ENCODE measurements around the gene MYDGF. TPM values are rescaled to one million over a fixed set of nuclear protein-coding genes. Genes with fewer than 3 reads are reported as not detected.
"Not testable (repeated sequence)": the region's sequence is repeated elsewhere in the genome, so short reads cannot be mapped to it uniquely, and the experiment has no call there.

MYDGF gene
- total RNA-seq, 1 experiment from 2014 or later = 426 TPM

- no TSS peak for BruUV-seq (replicated peaks)
- H4K20me1 ChIP-seq (ENCODE audit: low read length) = no peaks in the 10 kb centered on the region
- no peak overlapping the region for H3K27ac ChIP-seq (ENCODE audit: low read length)
- TF ChIP-seq EZH2 (IDR thresholded peaks at IDR 0.05; ENCODE audit: low read length, unreplicated experiment) = no peak
- no peaks in the 10 kb centered on the region for H3K27me3 ChIP-seq (ENCODE audit: low read length)
- H3K4me2 ChIP-seq (ENCODE audit: low read length) = no peak overlapping the region
- DNase-seq (no peak), ATAC-seq (no peak)
- H3K4me1 ChIP-seq (ENCODE audit: insufficient read depth, low read length) = no peaks in the 10 kb centered on the region
- POLR2A ChIA-PET (ENCODE audit: unreplicated experiment) = no interaction called here
- H3K36me3 ChIP-seq (ENCODE audit: low read depth, low read length) = peaks cover 32% of the 10 kb centered on the region; the same call in 1 of the 2 replicates
- no peak overlapping the region for H2AFZ ChIP-seq (ENCODE audit: low read length)
- H3F3A ChIP-seq (ENCODE audit: low read length, unreplicated experiment) = no peaks in the 10 kb centered on the region
- intact Hi-C loops (cut with micrococcal nuclease) = no loop called here
- H3K79me2 ChIP-seq (ENCODE audit: low read length) = no peaks in the 10 kb centered on the region
- CTCF ChIA-PET = no interaction called here
- H3K9me3 ChIP-seq (ENCODE audit: low read length) = no peaks in the 10 kb centered on the region
- no peak overlapping the region for H3K4me3 ChIP-seq (ENCODE audit: low read length)
- no peaks in the 10 kb centered on the region for H3K9me2 ChIP-seq (replicated peaks; ENCODE audit: low read length)
- no peak overlapping the region for H3K9ac ChIP-seq (ENCODE audit: low read length)
Measured at GRCh38 chr19:4682417-4683200, 12.5 kb upstream of the MYDGF start.

DNA sequence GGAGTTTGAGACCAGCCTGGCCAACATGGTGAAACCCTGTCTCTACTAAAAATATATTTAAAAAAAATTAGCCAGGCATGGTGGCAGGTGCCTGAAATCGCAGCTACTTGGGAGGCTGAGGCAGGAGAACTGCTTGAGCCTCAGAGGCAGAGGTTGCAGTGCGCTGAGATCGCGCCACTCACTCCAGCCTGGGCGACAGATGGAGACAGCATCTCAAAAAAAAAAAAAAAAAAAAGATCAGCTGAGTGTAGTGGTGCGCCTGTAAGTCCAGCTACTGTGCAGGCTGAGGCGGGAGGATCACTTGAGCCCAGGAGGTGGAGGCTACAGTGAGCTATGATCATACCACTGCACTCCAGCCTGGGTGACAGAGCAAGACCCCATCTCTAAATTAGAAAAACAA is 9.9 kb upstream of the MYDGF start:
- ATAC-seq; H3K9me3 ChIP-seq (ENCODE audit: low read length); H3K27me3 ChIP-seq (ENCODE audit: low read length); intact Hi-C loops (cut with micrococcal nuclease); H3K27ac ChIP-seq (ENCODE audit: low read length); H3K4me1 ChIP-seq (ENCODE audit: insufficient read depth, low read length); H3K79me2 ChIP-seq (ENCODE audit: low read length); H3F3A ChIP-seq (ENCODE audit: low read length, unreplicated experiment); H3K4me2 ChIP-seq (ENCODE audit: low read length); DNase-seq; H3K9ac ChIP-seq (ENCODE audit: low read length); H3K9me2 ChIP-seq (replicated peaks; ENCODE audit: low read length); H3K4me3 ChIP-seq (ENCODE audit: low read length); BruUV-seq (replicated peaks); H2AFZ ChIP-seq (ENCODE audit: low read length); H4K20me1 ChIP-seq (ENCODE audit: low read length); POLR2A ChIA-PET (ENCODE audit: unreplicated experiment): not testable (repeated sequence)
- H3K36me3 ChIP-seq (ENCODE audit: low read depth, low read length) = peaks cover 25% of the 10 kb centered on the region; the same call in 1 of the 2 replicates
- CTCF ChIA-PET = interaction anchor here (0.6 kb wide), 1 partner anchor 89 kb away, joined by 3 read pairs; no protein-coding TSS in a partner anchor

DNA sequence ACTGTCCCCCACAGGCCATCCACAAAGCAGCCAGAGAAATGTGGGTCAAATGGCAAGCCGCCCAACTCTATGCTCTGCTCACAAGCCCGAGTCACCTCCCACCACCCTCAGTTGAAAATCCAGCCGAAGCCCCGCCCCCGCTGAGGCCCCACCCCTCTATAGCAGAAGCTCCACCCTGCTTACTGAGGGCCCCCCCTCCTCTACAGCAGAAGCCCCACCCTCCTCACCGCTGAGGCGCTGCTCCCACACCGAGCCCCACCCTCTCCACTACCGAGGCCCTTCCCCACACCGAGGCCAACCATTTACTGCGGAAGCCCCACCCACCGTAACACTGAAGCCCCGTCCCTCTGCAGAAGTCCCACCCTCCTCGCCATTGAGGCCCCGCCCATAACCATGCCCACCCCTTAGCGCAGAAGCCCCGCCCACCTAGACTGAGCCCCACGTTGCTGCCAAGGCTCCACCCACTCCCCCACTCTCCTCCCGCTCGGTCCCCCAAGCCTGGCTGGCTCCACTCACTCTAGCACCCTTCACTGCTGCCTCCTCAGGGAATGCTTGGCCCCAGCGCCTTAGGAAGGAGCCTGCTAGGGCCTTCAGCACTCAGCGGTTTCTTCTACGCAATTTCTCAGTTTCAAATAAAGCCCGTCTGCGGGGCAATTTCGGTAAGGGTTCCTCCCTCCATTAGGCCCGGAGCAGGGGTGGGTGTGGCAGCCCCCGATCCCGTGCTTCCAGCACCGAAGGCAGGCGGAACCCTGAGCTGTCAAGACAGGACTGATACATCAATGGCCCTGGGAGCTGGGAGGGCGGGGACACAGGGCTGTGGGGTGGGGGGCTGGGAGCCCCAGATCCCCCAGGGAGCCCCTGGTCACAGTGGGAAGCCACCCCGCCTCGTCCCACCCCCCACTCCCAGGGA is 9.0 kb upstream of the MYDGF start:
- H3K27me3 ChIP-seq (ENCODE audit: low read length) = no peaks in the 10 kb centered on the region
- no peak overlapping the region for H3K9ac ChIP-seq (ENCODE audit: low read length)
- H4K20me1 ChIP-seq (ENCODE audit: low read length) = no peaks in the 10 kb centered on the region
- H3K27ac ChIP-seq (ENCODE audit: low read length) = no peak overlapping the region
- no peak overlapping the region for H3K4me2 ChIP-seq (ENCODE audit: low read length)
- H3K36me3 ChIP-seq (ENCODE audit: low read depth, low read length) = peaks cover 24% of the 10 kb centered on the region; the same call in 1 of the 2 replicates
- ChIA-PET CTCF (no interaction called here), POLR2A (ENCODE audit: unreplicated experiment) (interaction anchor here (0.6 kb wide), 1 partner anchor 37 kb away, joined by 3 read pairs; no protein-coding TSS in a partner anchor)
- intact Hi-C loops (cut with micrococcal nuclease) = no loop called here
- no peak overlapping the region for H2AFZ ChIP-seq (ENCODE audit: low read length)
- TF ChIP-seq CTCF (conservative IDR thresholded peaks at IDR 0.05; ENCODE audit: low read depth, low read length) = no peak
- TF ChIP-seq EZH2phosphoT487 (IDR thresholded peaks at IDR 0.05; ENCODE audit: borderline replicate concordance, low read length) = no peak
- no peak for TF ChIP-seq EZH2 (IDR thresholded peaks at IDR 0.05; ENCODE audit: low read length, unreplicated experiment)
- no peaks in the 10 kb centered on the region for H3K9me3 ChIP-seq (ENCODE audit: low read length)
- H3K79me2 ChIP-seq (ENCODE audit: low read length) = no peaks in the 10 kb centered on the region
- no peaks in the 10 kb centered on the region for H3K9me2 ChIP-seq (replicated peaks; ENCODE audit: low read length)
- H3K4me3 ChIP-seq (ENCODE audit: low read length) = no peak overlapping the region
- no TSS peak for BruUV-seq (replicated peaks)
- DNase-seq (peak; percentile 31), ATAC-seq (peak; percentile 52)
- H3K4me1 ChIP-seq (ENCODE audit: insufficient read depth, low read length) = no peaks in the 10 kb centered on the region
- H3F3A ChIP-seq (ENCODE audit: low read length, unreplicated experiment) = no peaks in the 10 kb centered on the region

Measured in PC-3 (cell line).